GM19035 (cell line): ENCODE data around the gene SCGN.

Experiments used
- ATAC-seq: cut with Tn5 transposase; IDR thresholded peaks from one replicate; pipeline ENCODE4 v1.9.1; 2021; ENCODE audit not compliant: unreplicated experiment

Gene SCGN

GRCh38 chr6:25640446-25640845 is 11.6 kb upstream of the SCGN start:
- no peak for ATAC-seq

- no peak for ATAC-seq
These were observed 11.1 kb upstream of the SCGN start for GRCh38 chr6:25640891-25641290.

- no peak for ATAC-seq
These were observed 10.6 kb upstream of the SCGN start for GRCh38 chr6:25641377-25641776.

- no peak for ATAC-seq
These were observed 9.9 kb upstream of the SCGN start for GRCh38 chr6:25641940-25642666.

GRCh38 chr6:25642667-25643328 is 9.2 kb upstream of the SCGN start:
- ATAC-seq, result no peak

- no peak for ATAC-seq
These were observed 6.1 kb upstream of the SCGN start for GRCh38 chr6:25645916-25646315.

GRCh38 chr6:25649611-25650010 is 2.4 kb upstream of the SCGN start:
- ATAC-seq, result no peak

GRCh38 chr6:25655723-25656122 is 3.7 kb downstream of the SCGN start:
- no peak for ATAC-seq

GRCh38 chr6:25659633-25660368 is 7.8 kb downstream of the SCGN start:
- no peak for ATAC-seq

- no peak for ATAC-seq
These were observed 8.5 kb downstream of the SCGN start for GRCh38 chr6:25660512-25660911.

- ATAC-seq, result no peak
These were observed 9.2 kb downstream of the SCGN start for GRCh38 chr6:25661129-25661779.

- ATAC-seq, result no peak
These were observed 13.4 kb downstream of the SCGN start for GRCh38 chr6:25665455-25665854.

GRCh38 chr6:25669413-25669812 is 17.4 kb downstream of the SCGN start:
- ATAC-seq, result no peak

GRCh38 chr6:25670208-25670607 is 18.2 kb downstream of the SCGN start:
- no peak for ATAC-seq

GRCh38 chr6:25670793-25671513 is 18.9 kb downstream of the SCGN start:
- ATAC-seq, result no peak

GRCh38 chr6:25671652-25672051 is 19.6 kb downstream of the SCGN start:
- no peak for ATAC-seq

GRCh38 chr6:25675167-25675566 is 23.2 kb downstream of the SCGN start:
- ATAC-seq, result no peak

- no peak for ATAC-seq
These were observed 24.8 kb downstream of the SCGN start for GRCh38 chr6:25676775-25677174.

GRCh38 chr6:25681848-25682247 is 29.8 kb downstream of the SCGN start:
- ATAC-seq, result no peak

GRCh38 chr6:25682324-25682723 is 30.3 kb downstream of the SCGN start:
- ATAC-seq, result no peak

GRCh38 chr6:25684565-25684964 is 32.5 kb downstream of the SCGN start:
- ATAC-seq, result no peak
